HG03469 (cell line): ENCODE results near the gene TCHP.
"Not testable (repeated sequence)": the region's sequence is repeated elsewhere in the genome, so short reads cannot be mapped to it uniquely, and the experiment has no call there.

Source experiments
- ATAC-seq: cut with Tn5 transposase; IDR thresholded peaks from one replicate; pipeline ENCODE4 v1.9.1; 2021; ENCODE audit warnings: mild to moderate bottlenecking, moderate library complexity, moderate number of reproducible peaks; ENCODE audit not compliant: unreplicated experiment

TCHP gene, protein sequence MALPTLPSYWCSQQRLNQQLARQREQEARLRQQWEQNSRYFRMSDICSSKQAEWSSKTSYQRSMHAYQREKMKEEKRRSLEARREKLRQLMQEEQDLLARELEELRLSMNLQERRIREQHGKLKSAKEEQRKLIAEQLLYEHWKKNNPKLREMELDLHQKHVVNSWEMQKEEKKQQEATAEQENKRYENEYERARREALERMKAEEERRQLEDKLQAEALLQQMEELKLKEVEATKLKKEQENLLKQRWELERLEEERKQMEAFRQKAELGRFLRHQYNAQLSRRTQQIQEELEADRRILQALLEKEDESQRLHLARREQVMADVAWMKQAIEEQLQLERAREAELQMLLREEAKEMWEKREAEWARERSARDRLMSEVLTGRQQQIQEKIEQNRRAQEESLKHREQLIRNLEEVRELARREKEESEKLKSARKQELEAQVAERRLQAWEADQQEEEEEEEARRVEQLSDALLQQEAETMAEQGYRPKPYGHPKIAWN

DNA sequence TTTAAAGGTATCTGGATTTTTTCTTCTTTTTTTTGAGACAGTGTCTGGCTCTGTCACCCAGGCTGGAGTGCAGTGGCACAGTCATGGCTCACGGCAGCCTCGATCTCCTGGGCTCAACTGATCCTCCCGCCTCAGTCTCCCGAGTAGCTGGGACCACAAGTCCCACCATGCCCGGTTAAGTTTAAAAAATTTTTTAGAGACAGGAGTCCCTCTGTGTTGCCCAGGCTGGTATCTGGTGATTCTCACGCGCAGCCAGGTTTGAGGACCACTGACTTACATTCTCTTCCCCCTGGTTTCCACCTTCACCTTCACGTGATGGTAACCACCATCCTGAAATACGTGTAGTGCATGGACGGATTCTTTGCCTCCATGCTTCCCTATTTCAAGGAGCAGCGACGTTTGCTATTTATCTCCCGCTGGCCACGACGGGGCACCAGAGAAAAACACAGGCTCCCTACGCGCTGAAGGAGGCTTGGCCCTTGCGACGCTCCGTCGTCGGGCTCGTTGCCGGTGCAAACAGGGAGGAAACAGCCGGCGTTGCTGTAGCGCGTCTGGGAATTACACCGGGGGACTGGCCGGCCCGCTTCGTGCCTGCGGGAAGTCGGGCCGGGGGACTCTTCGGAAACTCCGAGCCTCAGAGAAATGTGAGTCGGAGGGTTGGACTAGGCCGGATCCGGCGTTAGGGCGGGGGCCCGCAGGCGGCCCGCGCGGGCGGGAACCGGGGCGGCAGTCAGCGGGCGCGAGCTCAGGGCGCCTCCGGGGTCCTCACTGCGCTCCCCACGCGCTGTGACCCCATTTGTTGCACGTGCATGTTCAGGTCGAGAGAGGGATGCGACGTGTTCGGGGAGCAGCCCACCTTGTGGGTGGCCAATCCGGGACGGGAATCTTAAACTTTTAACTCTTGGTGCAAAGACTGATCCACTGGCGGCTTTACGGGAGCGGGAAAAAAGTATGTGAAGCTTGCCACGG, at the start of gene TCHP:
Gene TCHP (plus strand): TSS at position 492 of the 969 bp plus-strand sequence. CDS start 2,753 bp downstream, outside the sequence.
- ATAC-seq: peak; percentile 52

DNA sequence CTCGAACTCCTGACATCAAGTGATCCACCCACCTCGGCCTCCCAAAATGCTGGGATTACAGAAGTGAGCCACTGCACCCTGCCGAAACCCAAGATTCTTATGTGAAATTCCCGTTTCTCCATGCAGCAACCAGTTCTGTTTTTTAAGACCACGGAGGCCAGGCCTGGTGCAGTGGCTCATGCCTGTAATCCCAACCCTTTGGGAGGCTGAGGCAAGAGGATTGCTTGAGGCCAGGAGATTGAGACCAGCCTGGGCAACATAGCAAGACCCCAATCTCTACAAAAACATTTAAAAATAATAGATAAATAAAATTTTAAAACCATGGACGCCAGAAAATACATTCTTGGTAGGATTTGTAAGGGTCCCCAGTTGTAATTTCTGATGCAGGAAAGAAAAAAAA, 49.6 kb upstream of the TCHP start:
- not testable (repeated sequence) for ATAC-seq

DNA sequence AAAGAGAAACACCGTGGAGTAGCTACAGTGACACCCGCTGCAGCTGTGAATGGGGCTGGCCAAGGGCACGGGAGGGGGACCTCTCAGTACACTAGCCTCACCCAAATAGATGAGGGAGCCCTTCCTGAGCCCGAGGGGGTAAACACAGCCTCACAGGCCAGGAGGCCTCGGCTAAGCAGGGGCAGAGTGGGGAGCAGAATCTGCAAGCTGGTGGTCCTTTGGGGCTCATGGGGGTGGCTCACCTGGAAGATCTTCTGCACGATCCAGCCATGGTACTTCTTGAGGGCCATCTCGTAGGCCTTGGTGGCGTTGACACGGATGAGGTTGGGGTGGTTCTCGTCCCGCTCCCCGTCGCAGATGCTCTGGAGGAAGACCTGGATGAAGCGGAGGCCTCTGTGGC, 44.7 kb upstream of the TCHP start:
- no peak for ATAC-seq

DNA sequence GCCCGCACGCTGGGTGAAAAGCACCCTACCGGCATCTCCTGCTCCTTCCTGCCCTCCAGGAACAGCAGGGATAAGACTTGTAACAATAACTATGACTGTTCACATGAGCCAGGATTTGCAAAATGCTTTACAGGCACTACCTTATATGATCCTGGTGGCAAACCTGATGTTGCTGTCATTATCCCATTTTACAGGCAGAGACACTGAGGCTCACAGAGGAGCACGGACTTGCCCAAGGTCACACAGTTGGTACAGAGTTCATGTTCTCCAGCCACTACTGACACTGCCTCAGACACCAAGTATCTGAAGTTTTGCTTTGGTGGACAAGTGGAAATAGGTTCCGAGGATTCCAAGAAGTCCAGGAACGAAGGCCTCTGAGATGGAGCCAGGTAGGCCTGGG, 42.4 kb upstream of the TCHP start:
- ATAC-seq: no peak

DNA sequence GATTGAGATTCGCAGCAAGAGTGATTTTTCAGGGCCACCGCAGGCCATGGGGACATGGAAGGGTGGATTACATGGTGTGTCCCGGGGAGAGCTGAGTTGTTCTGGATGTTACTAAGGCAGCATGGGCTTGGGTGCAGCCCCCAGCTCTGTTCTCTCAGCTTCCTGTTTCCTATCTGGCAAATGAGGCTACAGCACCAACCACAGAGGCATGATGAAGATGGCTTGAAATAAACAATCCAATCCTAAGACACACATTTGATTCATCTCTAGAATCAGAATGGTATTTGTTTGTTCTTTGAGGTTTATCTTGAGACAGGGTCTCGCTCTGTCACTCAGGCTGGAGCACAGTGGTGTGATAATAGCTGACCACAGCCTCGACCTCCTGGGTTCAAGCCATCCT, 41.3 kb upstream of the TCHP start:
- no peak for ATAC-seq

DNA sequence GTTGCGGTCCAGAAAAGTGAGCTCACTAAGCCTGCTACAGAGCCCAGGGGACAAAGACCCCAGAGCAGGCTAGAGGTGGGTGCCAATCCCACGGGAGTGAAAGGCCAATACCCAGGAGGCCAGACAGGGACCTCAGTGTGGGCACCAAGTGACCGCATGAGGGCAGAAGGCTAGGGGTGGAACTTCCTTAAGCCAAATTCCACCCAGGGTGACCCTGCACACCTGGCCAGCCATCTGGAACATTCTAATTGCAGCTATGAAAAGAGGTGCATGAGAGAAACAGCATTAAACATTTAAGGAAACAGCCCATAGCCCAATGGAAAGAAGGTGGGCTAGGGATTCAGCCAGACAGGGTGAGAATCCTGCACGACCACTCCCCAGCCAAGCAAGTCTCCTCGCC, 39.1 kb upstream of the TCHP start:
- ATAC-seq: no peak

DNA sequence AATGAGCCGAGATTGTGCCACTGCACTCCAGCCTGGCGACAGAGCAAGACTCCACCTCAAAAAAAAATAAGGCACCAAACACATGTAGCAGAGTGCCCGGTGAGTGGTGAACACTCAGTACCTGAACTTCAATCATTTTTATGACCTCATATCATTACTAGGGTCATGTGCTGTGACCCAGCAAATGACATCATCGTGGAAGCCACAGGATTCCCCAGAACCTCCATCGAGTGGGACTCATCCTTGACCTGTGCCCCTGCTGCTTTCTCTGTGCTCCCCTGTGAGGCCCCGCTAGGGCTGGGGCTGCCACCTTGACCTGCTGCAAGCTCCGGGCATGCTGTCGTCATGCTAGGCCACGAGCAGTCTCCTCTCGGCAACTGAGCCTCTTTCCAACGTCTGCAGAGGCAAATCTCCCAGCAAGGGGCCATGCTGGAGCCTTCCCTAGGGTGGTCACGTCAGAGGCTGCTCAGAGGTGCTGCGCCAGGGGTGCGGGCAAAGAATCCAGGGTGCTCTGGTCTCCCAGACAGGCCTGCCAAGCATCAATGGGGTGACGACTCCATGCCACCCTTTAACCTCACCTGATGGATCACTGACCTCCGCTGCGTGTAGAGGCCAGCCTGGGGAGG, 38.3 kb upstream of the TCHP start:
- no peak for ATAC-seq

DNA sequence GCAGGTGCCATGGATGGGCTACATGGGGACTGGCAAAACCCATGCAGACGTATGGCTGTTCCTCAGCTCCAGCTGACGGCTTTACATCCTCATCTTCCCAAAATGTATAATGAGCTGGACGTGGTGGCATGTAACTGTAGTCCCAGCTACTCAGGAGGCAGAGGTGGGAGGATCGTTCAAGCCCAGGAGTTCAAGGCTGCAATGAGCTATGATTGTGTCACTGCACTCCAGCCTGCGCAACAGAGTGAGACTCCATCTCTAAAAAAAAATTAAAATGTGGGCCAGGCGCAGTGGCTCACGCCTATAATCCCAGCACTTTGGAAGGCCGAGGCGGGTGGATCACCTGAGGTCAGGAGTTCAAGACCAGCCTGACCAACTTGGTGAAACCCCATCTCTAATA, 37.6 kb upstream of the TCHP start:
- not testable (repeated sequence) for ATAC-seq

DNA sequence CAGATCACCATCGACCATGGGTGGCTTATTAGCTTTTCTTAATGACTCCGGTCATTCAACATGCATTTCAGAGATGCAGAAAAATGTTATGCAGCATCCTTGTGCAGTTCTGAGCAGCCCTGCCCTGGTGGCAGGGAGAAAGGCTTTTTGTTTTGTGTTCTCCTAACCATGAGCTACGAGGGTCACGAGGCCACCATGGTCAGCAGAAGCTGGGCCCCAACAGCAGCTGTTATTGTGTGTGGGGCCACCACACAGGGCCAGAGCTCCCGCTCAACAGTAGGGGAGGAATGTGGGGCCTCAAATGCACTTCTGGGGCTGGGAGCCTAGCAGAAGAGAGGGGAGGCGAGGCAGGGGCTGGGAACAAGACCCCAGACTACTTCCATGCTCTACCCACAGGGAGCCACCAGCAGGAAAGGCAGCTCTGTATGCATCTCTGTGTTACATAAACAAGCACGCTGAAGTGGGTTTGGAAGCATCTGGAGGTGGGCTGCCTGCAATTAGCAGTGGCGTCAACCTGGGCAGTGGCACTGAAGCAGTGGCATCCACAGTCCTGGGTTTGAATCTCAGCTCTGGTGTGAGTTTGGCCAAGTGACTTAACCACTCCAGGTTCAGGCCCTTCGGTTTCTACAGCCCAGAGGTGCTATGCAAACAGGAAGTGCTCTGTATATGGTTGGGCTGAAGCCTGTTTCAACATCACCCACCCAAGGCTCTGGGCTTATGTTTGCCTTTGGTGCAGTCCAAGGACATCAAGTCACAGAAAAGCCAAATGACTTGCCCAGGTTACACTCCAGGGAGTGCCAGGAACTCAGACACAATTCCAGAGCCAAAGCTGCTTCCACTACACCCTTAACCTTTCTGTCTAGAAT, 36.0 kb upstream of the TCHP start:
- no peak for ATAC-seq

DNA sequence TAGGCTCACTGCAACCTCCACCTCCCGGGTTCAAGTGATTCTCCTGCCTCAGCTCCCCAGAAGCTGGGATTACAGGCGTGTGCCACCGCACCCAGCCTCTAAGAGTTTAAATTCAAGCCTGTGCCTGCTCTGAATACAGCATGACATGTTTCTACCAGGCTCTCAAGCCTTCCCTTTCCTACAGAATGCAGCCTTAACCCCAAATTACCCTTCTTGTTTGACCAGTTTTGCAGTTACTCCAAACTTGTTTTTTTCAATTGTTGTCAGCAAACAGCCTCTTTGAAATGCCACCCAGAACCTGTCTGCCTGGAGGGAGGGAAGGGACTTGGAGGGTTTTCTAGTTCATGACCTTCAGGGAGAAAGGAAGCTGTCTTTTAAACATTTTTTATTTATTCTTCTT, 35.2 kb upstream of the TCHP start:
- ATAC-seq: no peak

DNA sequence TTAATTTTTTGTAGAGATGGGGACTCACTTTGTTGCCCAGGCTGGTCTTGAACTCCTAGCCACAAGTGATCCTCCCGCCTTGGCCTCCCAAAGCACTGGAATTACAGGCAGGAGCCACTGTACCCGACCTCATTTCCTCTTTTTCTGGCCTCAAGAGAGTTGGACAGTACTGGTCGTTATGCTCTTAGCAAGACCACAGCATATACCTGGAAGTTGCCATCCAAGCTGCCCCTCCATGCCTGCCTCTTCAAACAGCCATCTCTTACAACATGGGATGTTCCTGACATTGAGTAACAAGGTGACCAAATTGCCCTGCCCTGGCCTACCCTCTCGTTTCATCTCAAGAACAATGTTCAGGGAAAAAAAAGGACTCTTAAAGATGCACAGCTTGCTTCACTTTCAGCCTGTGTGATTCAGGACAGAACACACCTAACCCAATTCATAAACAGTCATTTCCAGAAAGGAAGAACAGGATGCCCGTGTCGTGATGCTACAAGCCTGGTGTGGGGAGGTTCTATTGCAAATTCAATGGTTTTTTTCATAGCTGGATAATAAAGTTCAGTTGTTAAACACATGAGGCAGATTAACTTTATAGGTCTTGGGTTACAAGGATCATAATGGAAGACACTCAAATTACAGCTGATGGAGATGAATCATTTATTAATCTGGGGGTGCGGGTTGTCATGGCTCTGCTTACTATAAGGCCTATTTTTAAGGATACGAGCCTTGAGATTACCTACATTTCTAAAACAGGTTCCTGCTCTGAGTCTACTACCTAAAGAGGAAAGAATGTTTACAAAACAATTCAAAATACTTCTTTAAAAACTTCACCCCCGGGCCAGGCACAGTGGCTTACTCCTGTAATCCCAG, 31.7 kb upstream of the TCHP start:
- ATAC-seq: no peak

DNA sequence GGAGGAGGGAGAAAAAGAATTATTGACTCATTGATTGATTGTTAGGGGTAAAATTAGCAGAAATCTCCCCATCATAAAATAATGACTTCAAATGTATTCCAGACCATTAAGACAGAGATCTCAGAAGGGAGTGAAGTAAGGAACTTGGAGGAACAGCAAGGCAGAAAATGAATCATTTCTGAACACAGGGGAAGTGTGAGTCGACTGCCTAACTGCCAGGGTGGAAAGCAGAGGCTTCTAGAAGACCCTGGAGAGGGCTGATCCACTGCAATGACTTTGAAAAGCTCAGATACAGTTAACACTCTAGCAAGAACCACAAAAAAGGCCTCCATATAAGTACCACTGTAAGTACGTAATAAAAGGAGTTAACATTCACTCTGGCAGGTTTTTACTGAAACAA, 29.4 kb upstream of the TCHP start:
- ATAC-seq: no peak

DNA sequence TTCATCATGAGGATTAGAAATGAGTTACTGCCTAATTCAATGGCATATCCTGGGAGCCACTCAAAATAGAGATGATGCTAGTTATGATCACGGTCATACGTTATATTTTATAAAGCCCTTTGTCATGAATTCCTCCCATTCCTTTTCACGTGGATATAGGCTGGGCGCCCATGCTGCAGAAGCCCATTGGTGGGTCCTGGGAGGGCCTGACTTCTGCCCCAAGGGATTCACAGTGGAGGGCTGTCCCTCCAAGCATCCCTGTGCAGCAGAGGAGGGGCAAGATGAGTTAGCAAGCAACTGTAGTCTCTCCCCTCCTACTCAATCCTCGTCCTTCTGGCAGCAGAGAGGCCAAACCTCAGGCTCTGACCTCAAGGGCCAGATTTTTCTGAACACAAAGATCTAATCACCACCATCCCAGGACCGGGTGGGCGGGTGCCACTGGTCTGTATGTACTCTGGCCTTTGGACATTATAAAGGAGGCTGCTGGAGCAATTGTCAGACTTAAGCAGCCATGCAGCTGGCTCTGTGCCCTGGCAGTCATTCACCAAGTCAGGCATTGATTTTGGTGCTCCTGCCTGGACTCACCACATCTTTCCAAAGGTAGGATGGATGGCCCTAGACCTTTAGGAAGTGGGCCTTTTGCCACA, 28.3 kb upstream of the TCHP start:
- no peak for ATAC-seq

DNA sequence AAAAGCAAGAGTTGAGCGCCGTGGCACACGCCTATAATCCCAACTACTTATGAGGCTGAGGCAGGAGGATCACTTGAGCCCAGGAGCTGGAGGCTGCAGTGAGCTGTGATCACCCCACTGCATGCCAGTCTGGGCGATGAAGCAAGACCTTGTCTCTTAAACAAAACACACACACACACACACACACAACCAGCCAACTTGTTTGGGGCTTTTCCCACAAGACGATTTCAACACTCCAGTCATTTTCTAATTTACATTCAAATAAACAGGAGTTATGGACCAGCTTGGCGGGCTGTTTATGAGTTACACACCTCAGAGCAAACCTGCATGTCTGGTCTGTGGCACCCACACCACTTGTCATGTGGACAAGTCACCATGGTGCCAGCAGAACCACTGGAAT, 26.4 kb upstream of the TCHP start:
- ATAC-seq: no peak

DNA sequence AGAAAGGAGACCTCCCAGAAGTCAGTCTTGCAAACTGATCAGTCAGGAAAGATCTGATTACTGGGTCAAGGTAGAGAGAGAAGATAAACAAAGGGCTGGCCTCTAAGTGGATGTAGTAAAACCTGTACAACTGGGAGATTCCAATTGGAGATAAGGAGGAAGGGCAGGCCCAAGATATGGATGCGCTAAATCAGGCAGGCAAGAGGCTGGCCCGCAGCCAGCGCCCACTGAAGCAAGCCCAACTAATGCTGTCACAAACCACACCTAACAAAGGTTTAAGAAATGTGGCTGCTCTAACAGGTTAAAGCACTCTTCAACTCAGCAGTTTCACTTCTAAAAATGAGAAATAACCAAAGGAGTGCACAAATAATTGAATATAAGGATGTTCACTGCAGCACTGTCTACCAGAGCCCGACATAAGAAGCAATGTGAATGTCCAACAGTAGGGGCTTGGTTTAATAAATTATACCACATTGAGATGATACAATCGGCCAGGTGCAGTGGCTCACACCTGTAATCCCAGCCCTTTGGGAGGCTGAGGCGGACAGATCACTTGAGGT, 24.4 kb upstream of the TCHP start:
- ATAC-seq: no peak

DNA sequence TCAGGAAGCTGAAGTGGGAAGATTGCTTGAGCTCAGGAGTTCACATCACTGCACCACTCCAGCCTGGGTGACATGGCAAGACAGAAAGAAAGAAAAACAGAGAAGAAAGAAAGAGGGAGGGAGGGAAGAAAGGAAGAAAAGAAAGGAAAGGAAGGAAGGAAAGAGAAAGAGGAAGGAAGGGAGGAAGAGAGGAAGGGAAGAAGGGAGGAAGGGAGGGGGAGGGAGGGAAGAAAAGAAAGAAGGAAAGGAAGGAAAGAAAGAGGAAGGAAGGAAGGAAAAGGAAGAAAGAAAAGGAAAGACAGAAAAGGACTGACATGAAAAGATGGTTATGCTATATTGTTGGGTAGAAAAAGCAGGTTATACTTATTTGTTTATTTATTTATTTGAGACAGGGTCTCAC, 23.7 kb upstream of the TCHP start:
- no peak for ATAC-seq

DNA sequence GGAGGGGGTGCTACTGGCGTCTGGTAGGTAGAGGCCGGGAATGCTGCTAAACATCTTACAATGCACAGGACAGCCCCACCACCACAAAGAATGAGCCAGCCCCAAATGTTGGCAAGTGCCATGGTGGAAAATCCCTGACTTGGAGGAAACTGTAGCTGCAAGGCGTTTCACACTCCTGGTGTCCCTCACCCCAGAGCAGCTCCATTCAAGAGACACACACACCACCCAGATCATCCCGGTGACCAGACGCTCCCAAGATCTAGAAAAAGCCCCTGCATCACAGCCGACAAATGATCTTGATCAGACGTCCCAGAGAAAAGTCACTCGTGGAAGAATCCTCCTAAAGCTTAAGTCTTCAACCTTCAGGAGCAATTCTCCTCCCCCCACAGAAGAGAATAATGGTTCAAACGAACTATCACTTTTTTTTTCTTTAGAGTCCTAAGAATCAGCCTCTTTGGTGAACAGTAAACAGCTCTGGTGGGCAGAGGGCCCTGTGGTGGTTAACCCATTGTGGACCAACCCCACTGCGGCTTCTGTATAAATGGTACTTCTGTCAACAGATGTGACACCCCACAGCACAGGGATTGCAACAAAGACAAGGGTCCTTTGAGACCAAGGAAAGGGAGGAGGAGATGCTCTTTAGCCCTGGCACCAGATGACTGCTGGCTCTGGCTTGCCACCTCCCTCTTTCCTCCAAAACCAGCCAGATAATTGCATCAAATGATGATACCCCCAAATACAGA, 22.4 kb upstream of the TCHP start:
- ATAC-seq: no peak

DNA sequence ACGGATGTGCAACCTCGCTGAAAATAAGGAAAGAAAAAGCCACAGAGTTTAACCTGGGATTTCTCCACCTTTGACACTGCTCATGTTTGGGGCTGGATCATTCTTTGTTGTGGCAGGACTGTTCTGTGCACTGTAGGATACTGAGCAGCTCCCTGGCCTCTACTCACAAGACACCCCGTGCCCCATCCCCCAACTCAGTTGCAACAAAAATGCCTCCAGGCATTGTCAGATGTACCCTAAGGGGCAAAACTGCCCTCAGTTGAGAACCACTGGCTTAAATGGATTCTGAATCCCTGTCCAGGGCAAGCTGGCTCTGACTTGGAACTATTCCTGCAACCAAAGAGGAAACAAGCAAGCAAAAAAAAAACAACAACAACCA, 21.8 kb upstream of the TCHP start:
- no peak for ATAC-seq
